GM12864 (cell line): Measurements from ENCODE around the gene NMNAT2.

Source experiments
- DNase-seq: peaks from one replicate; pipeline ENCODE4 v3.0.0-alpha.2; 2011; ENCODE audit warnings: low read depth
- H3K4me3 ChIP-seq: 2 replicates; pipeline ENCODE4 v1.5.1; 2011; ENCODE audit warnings: mild to moderate bottlenecking, low read depth, low read length, control low read depth
- CTCF ChIP-seq: IDR thresholded peaks from 2 replicates; pipeline ENCODE4 v1.5.1; 2011; ENCODE audit warnings: low read depth, mild to moderate bottlenecking, moderate library complexity, low read length, control low read depth, inconsistent platforms; ENCODE audit errors: missing control alignments

NMNAT2 gene

GRCh38 chr1:183385340-183386144 is 32.6 kb downstream of the NMNAT2 start:
- no peak for DNase-seq
- TF ChIP-seq CTCF, result no peak
- H3K4me3 ChIP-seq, result no peak overlapping the region

GRCh38 chr1:183379951-183380350 is 38.2 kb downstream of the NMNAT2 start:
- TF ChIP-seq CTCF, result no peak
- no peak for DNase-seq
- no peak overlapping the region for H3K4me3 ChIP-seq

GRCh38 chr1:183375381-183375780 is 42.8 kb downstream of the NMNAT2 start:
- no peak overlapping the region for H3K4me3 ChIP-seq
- DNase-seq, result no peak
- TF ChIP-seq CTCF, result no peak

GRCh38 chr1:183374825-183375224 is 43.4 kb downstream of the NMNAT2 start:
- no peak for DNase-seq
- H3K4me3 ChIP-seq, result no peak overlapping the region
- TF ChIP-seq CTCF, result no peak

- DNase-seq, result no peak
- no peak for TF ChIP-seq CTCF
- no peak overlapping the region for H3K4me3 ChIP-seq
These were observed 45.5 kb downstream of the NMNAT2 start for GRCh38 chr1:183372586-183373230.

- no peak for TF ChIP-seq CTCF
- no peak overlapping the region for H3K4me3 ChIP-seq
- DNase-seq, result no peak
These were observed 47.7 kb downstream of the NMNAT2 start for GRCh38 chr1:183370399-183371058.
